ENCODE data around the gene AURKAIP1. TPM values are rescaled to one million over a fixed set of nuclear protein-coding genes. Genes with fewer than 3 reads are reported as not detected.

AURKAIP1 gene
- total and polyA plus RNA-seq, 2 of the 13 experiments (the other 11 are each of a cell fraction or from before 2014, with no cell fraction given): 69.5 to 175 TPM

GRCh38 chr1:1374929-1375662, at the start of gene AURKAIP1 (continued):
- TF ChIP-seq KIAA2018 (CRISPR knock-in tag; IDR thresholded peaks at IDR 0.05; ENCODE audit: borderline replicate concordance) (no peak), SALL1 (CRISPR knock-in tag; IDR thresholded peaks at IDR 0.05) (peak; percentile 88), ZNF12 (CRISPR knock-in tag; IDR thresholded peaks at IDR 0.05) (peak; percentile 73; the same call in 1 of the 2 replicates), ZFP1 (CRISPR knock-in tag; IDR thresholded peaks at IDR 0.05) (peak; percentile 92; the same call in 1 of the 2 replicates), REL (CRISPR knock-in tag; conservative IDR thresholded peaks at IDR 0.05) (peak; percentile 82), ZBTB43 (CRISPR knock-in tag; conservative IDR thresholded peaks at IDR 0.05) (peak; percentile 64; the same call in 1 of the 2 replicates), FUBP1 (CRISPR knock-in tag; IDR thresholded peaks at IDR 0.05; ENCODE audit: borderline replicate concordance) (0 out of 2 replicates have a peak, but pooled peaks have one; percentile 15), MIXL1 (CRISPR knock-in tag; IDR thresholded peaks at IDR 0.05) (peak; percentile 89), CSRNP2 (CRISPR knock-in tag; conservative IDR thresholded peaks at IDR 0.05; ENCODE audit: low read depth) (no peak), RFXANK (CRISPR knock-in tag; IDR thresholded peaks at IDR 0.05) (peak; percentile 87; the same call in 1 of the 2 replicates), FOXK1 (CRISPR knock-in tag; IDR thresholded peaks at IDR 0.05; ENCODE audit: borderline replicate concordance, low read depth) (peak; percentile 94), MAF1 (CRISPR knock-in tag; IDR thresholded peaks at IDR 0.05; ENCODE audit: borderline replicate concordance) (peak; percentile 96), ZNF746 (CRISPR knock-in tag; IDR thresholded peaks at IDR 0.05) (peak; percentile 63), TARDBP (CRISPR knock-in tag; IDR thresholded peaks at IDR 0.05) (peak; percentile 98), BATF2 (CRISPR knock-in tag; IDR thresholded peaks at IDR 0.05) (no peak), ERF (CRISPR knock-in tag; IDR thresholded peaks at IDR 0.05) (peak; percentile 94)
